ENCODE measurements around the gene RTN4R. TPM values are rescaled to one million over a fixed set of nuclear protein-coding genes. Genes with fewer than 3 reads are reported as not detected.

The RTN4R gene
- total and polyA plus RNA-seq, 7 donors = 0.36 to 4.3 (median 0.83) TPM; not detected in 2

DNA sequence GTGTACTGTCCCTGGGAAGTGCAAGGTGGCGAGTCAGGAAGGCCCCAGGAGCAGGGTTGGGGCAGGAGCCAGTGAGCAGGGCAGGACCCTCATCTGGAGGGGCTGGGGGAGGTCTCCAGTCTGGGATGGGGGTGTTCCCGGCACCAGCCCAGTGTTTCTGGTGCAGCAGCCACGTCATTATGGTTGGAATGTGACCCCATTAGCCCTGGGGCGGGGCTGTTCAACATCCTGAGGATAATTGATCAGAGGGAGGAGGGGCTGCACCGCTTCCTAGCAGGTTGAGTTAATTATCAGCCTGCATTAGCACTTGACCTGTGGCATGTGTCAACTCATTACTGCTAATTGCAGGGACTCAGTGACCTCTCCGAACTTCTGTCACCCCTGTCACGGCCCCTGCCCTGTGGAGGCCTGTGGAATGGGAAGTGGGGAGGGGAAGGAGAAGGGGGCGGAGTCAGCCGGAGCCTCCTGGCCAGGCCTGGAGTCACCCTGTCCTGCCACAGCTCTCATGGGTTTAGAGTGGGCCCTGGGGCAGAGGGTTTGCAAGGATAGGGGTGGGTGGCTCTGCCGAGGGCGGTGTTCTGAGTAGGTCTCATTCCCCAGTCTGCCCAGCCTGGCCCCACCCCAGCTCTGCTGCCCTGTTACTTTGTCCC lies 64.4 kb downstream of the RTN4R start:
- intact Hi-C loops (cut with DNase I) = no loop called here
- Histone ChIP-seq H3K36me3 (no peaks in the 10 kb centered on the region), H3K9me3 (no peaks in the 10 kb centered on the region), H3K4me1 (peaks cover 0 to 30% (median 12%) of the 10 kb centered on the region in 4 donors), H3K27ac (peak overlapping the region in 2 of 4 donors; percentile 10 to 67), H3K27me3 (peaks cover 0 to 26% (median 0%) of the 10 kb centered on the region in 3 donors), H3K4me3 (no peak overlapping the region)
- no peak for DNase-seq
- WGBS, 2 donors = 41 to 68% methylated on average over 11 of the region's 11 CpGs
- TF ChIP-seq EP300 (IDR thresholded peaks at IDR 0.05) (no peak), POLR2AphosphoS5 (IDR thresholded peaks at IDR 0.05) (peak in 1 of 4 donors; percentile 15), POLR2A (IDR thresholded peaks at IDR 0.05) (no peak)
- TF ChIP-seq, protein P1, sequence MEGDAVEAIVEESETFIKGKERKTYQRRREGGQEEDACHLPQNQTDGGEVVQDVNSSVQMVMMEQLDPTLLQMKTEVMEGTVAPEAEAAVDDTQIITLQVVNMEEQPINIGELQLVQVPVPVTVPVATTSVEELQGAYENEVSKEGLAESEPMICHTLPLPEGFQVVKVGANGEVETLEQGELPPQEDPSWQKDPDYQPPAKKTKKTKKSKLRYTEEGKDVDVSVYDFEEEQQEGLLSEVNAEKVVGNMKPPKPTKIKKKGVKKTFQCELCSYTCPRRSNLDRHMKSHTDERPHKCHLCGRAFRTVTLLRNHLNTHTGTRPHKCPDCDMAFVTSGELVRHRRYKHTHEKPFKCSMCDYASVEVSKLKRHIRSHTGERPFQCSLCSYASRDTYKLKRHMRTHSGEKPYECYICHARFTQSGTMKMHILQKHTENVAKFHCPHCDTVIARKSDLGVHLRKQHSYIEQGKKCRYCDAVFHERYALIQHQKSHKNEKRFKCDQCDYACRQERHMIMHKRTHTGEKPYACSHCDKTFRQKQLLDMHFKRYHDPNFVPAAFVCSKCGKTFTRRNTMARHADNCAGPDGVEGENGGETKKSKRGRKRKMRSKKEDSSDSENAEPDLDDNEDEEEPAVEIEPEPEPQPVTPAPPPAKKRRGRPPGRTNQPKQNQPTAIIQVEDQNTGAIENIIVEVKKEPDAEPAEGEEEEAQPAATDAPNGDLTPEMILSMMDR (IDR thresholded peaks at IDR 0.05) = no peak

DNA sequence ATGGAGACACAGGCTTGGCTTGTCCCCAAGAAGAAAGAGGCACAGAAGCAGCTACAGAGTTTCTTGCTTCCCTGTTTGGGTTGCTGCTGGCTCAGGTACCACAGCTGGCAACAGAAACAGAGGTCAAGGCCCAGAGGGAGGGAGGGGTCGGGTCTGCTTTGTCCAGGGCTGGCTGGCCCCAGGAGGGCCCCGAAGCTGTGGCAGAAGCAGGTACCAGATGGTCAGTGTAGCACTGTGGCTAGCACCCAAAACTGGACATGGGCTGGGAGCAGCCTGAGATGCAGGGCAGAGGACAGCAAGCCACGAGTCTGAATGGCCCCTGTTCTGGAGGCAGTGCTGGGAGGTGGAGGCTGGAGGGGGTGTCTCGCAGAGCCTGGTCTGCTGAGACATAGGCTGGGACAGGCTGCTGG lies 65.0 kb downstream of the RTN4R start:
- TF ChIP-seq EP300 (IDR thresholded peaks at IDR 0.05) = no peak
- TF ChIP-seq, protein P1 (IDR thresholded peaks at IDR 0.05) = no peak
- no peak for TF ChIP-seq POLR2AphosphoS5 (IDR thresholded peaks at IDR 0.05)
- TF ChIP-seq POLR2A (IDR thresholded peaks at IDR 0.05) = no peak
- Histone ChIP-seq H3K9me3 (no peaks in the 10 kb centered on the region), H3K27ac (peak overlapping the region in 1 of 4 donors; percentile 49), H3K4me1 (peaks cover 0 to 30% (median 12%) of the 10 kb centered on the region in 4 donors), H3K4me3 (no peak overlapping the region), H3K36me3 (no peaks in the 10 kb centered on the region), H3K27me3 (peaks cover 0 to 26% (median 0%) of the 10 kb centered on the region in 3 donors)
- intact Hi-C loops (cut with DNase I) = no loop called here
- 66 to 77% methylated on average over 4 of the region's 4 CpGs for WGBS, 2 donors
- DNase-seq = no peak

DNA sequence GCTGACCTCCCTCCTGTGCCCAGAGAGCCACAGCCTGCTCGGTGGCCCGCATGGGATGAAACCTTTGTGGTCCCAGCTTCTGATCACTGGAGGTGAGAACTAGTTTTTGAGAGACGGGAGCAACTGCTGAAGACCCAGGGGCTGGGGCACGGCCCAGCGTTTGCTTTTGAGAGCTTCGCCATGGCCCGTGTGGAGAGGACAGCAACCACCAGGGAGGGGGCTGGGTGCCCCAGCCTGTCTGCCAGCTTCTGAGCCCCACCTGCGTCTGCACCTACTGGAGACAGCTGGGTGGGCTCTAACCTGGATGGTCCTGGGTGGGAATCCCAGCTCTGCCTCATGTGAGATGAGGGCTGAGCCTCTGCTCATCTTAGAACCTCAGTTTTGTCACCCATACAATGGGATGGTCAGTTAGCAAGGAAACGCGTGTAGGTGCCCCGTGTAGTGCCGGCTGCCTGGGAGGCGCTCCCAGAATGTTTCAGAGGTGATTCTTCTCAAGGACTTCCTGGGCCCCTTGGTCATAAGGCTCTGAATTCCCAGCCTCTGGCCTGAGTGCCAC lies 66.2 kb downstream of the RTN4R start:
- no peaks in the 10 kb centered on the region for H3K9me3 ChIP-seq
- no peaks in the 10 kb centered on the region for H3K36me3 ChIP-seq
- WGBS, 2 donors = 76 to 86% methylated on average over 13 of the region's 13 CpGs
- no peak overlapping the region for H3K4me3 ChIP-seq
- H3K4me1 ChIP-seq = peaks cover 0 to 23% (median 7%) of the 10 kb centered on the region in 4 donors
- TF ChIP-seq POLR2AphosphoS5 (IDR thresholded peaks at IDR 0.05) (no peak), POLR2A (IDR thresholded peaks at IDR 0.05) (no peak), EP300 (IDR thresholded peaks at IDR 0.05) (no peak)
- TF ChIP-seq, protein P1 (IDR thresholded peaks at IDR 0.05) = no peak
- intact Hi-C loops (cut with DNase I) = no loop called here
- H3K27ac ChIP-seq = no peak overlapping the region
- peaks cover 0 to 26% (median 0%) of the 10 kb centered on the region in 3 donors for H3K27me3 ChIP-seq
- no peak for DNase-seq

DNA sequence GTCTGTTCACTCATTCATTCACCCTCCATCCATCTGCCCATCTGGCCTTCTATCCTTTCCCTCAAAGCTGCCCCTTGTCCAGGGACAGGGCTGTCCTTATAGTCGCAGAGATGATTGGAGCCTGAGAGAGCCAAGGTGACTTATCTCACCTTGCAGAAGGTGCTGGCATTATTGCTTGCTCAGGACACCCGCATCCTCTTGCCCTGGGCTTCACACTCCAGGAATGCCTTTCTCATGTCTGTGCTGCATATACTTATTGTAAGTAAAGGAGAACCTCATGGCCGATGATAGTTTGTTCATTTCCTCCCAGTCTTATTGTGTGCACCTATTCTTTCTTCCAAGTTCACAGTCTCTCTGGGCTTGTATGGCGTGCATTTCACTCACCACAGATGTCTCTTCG lies 68.2 kb downstream of the RTN4R start:
- 92 to 94% methylated on average over 5 of the region's 5 CpGs for WGBS, 2 donors
- intact Hi-C loops (cut with DNase I) = no loop called here
- DNase-seq = no peak

More for the DNA sequence above, 68.2 kb downstream of the RTN4R start:
- Histone ChIP-seq H3K4me3 (no peak overlapping the region), H3K27me3 (peaks cover 0 to 23% (median 0%) of the 10 kb centered on the region in 3 donors), H3K27ac (no peak overlapping the region), H3K9me3 (no peaks in the 10 kb centered on the region), H3K4me1 (peaks cover 0 to 18% (median 3%) of the 10 kb centered on the region in 4 donors), H3K36me3 (no peaks in the 10 kb centered on the region)
- TF ChIP-seq POLR2AphosphoS5 (IDR thresholded peaks at IDR 0.05) (no peak), POLR2A (IDR thresholded peaks at IDR 0.05) (no peak), EP300 (IDR thresholded peaks at IDR 0.05) (no peak)
- TF ChIP-seq, protein P1 (IDR thresholded peaks at IDR 0.05) = no peak
